SIG-M5 (cell line): ENCODE results near the gene SLC39A9.
A peak's percentile ranks its signal among the peaks of the same experiment; 100 is the strongest.

Experiments
- DNase-seq: peaks from one replicate; lab custom pipeline; 2025; lab: John Stamatoyannopoulos, UW

The SLC39A9 gene, protein sequence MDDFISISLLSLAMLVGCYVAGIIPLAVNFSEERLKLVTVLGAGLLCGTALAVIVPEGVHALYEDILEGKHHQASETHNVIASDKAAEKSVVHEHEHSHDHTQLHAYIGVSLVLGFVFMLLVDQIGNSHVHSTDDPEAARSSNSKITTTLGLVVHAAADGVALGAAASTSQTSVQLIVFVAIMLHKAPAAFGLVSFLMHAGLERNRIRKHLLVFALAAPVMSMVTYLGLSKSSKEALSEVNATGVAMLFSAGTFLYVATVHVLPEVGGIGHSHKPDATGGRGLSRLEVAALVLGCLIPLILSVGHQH

DNA sequence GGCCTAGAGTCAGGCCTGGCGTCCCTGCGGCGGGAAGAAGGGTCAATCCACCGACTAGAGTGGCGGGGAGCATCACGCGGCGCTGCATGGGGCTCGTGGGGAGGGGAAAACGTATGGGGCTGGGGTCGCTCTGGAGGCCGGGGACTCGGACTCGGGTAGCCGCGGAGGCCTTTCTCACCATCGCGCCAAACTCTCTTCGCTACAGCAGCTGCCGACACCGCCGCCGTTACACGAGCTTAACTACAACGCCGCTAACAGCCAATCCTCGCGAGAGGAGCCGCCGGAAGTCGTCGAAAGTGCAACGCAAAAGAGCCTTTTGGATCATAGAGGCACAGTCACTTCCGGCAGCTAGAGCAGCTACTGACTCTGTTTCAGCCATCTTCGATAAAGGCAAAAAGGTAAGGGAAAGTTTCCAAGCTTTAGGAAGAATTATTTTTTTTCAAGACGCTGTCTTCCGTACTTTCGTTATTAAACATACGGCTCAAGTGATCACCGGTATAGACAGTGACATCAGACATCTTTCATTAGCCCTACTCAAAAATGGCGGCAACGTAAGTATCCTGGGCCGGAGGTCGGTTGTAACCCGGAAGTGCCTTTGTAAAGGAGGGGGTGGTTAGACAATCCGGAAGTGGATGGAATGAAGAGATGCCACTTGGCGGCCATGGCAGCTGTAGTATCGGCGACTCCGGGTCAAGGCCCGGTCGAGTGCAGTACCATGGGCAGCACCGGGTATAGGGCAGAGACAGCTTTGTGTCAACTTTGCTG lies at the start of gene SLC39A9, which contains the start of gene ERH:
Gene SLC39A9 (plus strand): TSS at position 640 of the 765 bp plus-strand sequence. CDS start 678 bp downstream, outside the sequence.
Gene ERH (minus strand): TSS at position 247 of the 765 bp plus-strand sequence. CDS start 66 bp downstream, at position 181.
- peak; percentile 77 for DNase-seq

DNA sequence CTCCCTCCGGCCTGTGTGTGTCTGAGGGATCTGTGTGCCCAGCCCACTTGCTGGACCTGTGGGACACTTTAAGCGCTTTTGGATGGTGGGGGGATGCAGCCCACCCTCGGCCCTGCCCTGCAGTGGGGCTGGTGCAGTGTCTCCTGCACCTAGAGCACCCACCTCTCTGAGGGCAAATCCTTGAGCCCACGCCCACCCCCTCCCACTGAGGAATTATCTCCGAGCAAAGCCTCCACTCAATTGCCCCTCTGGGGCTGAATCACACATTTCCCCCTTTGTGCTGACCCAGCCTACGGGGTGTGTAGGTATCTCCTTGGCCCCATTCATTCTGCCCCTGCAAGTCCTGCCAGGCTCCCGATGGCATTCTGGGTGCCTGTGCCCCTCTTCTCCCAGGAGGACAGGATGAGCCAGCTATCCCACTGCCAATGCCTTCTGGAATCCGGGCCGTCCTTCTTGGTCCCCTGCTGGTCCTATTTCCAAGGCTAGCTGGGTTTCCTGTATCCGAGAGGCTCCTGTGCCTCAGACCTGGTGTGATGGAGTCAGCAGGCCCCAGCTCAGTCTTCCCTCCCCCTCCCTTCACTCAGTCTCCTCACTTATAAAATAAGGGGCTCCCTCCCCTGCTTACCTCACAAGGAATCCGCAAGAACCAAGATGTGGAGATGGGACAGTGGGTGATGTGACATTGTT lies 49.3 kb upstream of the SLC39A9 start:
- DNase-seq, result no peak

DNA sequence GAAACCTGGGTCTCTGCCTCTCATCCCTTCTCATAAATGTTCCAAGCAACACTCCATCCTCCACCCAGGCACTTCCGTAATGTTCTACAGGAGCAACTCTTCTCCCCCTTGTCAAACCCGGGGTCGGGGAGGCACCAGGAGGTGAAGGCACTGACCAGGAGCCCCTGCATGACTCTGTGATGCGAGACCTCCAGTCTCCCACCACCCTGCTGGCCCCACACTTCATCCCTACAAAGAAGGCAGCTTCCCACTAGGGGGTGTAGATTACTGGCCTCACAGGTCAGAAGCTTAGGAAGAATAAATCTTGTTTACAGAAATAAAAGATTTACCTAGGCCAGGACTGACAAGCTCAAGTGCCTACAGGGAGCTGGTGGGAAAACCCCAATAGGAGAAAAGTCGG lies 47.6 kb upstream of the SLC39A9 start:
- DNase-seq, result no peak

DNA sequence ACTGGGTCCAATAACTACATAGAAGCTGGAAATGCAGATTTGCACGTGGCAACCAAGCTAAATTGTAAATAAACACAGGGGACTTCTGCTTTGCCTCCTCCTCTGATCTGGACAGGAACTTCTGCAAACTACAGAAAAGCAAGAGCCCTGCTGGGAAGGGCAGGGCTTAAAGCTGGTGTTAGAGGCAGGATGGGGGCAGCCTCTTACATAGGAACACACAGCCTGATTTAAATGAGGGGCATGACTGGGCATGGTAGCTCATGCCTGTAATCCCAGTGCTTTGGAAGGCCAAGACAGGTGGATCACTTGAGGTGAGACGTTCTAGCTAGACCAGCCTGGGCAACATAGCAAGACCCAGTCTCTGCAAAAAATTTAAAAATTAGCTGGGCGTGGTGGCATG lies 47.1 kb upstream of the SLC39A9 start:
- DNase-seq, result peak; percentile 22

DNA sequence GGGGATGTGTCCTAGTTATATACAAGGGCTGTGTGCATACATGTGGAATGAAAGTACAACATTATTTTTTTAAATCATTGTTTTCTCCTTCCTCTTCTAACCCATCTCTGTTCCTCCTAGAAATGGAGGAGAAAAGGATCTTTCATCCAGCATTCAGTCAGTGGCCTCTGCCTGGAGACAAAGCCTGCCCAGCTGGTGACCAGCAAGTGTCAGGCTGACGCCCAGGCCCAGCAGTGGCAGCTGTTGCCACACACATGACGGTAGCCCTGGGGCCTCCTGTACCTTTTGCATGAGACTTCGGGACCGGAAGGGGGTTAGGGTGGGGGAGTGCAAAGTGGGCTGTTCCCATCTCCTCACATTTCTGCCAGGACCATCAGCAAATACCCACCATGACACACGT lies 46.6 kb upstream of the SLC39A9 start:
- DNase-seq, result no peak

DNA sequence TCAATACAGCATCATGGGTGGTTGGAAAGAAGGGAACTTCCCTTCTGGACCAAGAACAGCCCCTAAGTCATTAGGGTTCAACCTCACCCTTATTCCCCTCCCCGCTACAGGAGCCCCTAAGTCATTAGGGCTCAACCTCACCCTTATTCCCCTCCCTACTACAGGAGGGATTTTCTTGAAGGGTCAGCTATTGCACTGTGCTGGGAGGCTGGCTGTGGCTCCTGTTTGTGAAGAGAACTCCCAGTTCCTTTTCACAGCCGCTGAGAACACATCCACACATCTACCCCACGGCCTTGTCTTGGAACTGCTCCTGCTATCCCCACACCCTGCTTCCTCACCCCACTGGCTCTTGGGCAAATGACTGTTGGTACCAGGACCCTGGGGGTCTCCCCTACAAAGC lies 45.3 kb upstream of the SLC39A9 start:
- DNase-seq, result no peak

DNA sequence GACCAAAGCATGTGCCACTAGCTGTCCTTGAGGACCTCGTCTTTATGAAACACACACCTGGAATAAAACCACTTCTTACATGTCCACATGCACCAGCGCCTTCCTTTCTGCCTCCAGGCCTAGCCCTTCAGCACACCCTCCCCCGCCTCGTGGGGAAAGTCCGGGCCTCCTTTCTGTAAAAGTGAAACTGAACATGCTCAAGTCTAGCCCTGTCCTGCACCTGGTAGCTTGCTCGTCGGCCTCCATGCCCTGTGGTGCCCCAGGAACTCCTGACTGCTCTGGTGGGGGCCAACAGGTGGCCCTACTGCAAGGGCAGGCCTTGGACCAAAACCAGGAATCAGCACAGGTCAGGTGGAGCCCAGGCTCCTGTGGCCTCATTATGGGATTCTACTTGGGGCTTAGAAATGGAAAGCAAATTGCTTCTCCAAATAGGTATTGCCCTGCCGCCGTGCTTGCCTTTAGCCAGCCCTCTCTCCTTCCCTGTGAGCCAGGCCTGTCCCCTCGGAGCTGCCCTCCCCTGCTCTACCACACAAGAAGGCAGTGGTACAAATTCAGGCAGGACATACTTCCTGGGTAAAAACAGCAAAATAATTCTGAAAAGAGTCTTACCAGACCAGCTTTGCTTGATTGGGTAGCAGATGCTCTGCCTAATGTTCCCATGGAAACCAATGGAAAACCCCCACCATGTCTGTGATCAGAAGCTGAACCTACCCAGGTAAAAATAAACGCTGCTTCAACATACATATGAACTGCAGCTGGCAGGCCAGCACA lies 43.9 kb upstream of the SLC39A9 start:
- no peak for DNase-seq

DNA sequence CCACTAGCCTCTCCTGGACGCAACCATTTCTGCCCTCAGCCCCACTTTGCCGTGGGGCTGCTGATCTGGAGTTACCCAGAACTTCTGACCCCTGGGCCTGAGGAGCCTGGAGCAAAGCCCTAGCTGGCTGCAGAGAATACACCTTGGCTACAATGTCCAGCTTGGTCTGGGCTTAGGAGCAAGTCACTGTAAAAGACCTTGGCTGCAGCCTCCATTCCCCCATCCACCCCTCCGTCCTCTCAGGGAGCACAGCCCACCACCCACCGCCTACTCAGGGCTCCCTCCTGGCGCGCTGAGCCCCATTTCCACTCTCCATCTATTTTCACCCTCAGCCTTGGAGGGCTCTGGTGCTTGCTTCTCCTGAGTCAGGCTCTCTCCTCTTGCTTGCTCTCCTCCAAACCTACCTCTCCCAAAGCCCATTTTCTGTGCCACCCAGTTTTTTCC lies 43.3 kb upstream of the SLC39A9 start:
- no peak for DNase-seq

DNA sequence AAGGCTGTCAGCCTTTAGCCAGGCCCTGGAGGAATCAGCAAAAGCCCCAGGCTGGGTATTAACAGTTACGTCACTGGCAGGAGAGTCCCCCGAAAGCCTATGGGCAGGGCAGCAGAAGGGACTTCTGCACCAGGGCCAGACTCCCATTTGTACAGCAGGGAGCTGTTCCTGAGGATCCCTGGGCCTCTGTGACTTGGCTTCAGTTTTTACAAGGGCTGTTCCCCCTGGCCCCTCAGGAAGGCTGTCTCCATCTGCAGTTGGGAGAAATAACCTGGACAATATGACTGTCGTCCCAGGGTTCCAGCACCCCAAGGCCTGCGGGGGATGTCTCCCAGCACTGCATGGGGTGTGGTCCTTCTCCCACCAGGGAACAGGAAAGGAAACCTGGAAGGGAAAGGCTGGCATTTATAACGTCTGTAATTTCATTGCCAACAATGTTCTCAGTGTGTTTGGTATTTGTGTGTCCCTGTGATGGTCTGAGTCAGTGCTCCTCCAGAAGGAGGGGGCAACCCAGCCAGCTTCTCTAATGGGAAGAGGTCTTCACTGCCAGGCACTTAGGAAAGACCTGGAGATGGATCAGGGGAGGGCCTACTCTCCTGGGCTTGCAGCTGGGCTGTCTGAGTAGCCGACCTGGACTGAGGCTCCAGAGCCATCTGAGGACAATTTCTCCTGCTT lies 42.7 kb upstream of the SLC39A9 start:
- no peak for DNase-seq

DNA sequence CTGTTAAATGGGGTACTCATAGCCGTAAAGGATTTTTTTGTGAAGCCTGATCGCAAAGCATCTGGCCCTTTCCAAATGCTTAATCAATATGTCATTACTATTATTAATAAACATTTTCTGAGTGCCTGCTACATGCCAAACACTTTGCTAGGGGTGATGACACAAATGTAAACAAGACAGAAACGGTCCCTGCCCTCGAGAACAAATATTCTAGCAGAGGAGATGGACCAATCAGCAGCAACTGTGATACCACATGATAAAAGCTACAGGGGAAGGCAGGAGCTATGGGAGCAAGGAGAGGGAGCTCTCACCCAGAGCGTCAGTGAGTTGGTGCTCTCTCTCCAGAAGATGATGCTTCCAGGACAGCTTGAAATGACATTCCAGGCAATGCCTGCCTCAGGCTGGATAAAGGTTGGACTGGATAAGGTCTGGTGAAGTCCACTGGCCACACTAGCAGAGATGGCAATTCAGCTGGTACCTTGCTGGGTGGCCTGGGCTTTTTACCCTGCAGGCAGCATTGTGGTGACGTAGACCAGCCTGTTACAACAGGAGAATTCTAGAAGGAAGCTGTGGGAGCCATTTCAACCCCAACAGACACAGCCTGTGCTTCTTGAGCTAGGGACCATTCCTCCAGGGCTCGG lies 41.5 kb upstream of the SLC39A9 start:
- DNase-seq, result no peak

DNA sequence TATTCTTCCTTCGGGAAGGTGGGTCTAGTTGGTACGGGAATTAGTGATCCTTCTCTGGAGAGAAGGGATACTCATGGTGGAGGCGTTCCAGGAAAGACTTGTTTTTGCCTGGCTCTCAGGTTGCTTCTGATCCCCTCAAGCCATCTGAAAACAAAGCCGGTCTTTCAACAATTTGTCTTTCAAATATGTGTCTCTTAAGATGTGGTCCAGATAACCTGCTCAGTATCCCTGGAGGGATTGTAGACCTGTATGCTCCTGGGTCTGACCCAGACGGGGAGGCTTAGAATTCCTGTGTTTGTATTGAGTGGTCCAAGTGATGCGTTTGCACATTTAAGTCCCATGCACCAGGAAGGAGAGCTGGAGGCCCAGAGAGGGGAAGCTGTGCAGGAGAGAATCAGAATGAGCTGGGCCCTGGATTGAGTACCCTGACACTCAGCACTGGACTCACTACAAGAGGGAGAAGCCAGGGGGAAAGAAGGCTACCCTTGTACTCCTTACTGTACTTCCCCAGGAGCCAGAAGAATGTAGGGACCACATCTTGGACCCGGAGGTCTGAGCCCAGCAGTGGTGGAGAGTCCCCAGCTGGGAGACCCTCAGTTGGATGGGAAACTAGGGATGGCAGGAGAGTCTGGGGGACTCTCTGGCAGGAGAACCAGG lies 40.8 kb upstream of the SLC39A9 start:
- no peak for DNase-seq

DNA sequence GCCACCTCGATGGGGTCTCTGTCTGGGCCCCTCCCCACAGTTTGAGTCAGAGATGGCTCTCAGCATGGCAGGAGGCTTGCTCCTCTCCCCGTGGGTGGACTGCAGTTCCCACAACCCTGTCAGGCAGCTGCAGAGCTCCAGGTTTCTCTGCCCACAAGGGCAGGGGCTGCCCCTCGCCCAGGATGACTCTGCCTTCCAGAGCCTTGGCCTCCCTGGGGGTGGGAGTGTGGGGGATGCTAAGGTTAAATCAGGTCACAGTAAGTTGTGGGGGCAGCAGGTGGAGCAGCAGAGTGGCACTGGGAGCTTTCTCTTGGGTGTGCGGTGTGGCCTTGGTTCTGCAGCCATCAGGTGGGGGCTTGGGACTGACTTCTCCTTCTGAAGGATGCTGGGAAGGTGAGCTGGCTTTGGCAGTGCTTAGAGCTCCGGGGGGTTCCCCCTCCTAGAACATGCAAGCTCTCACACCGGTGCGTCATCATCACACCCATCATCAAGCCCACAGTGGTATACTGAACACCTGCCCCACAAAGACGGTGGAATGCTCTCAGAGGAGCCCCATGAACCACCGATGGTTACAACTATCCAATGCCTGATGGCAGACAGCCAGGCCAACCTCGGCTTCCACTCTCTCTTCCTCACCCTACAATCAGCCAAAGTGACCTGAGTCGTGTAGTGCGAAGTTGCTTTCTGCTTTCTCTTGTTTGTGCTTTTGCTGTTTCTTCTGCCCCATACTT lies 40.1 kb upstream of the SLC39A9 start:
- DNase-seq, result no peak

DNA sequence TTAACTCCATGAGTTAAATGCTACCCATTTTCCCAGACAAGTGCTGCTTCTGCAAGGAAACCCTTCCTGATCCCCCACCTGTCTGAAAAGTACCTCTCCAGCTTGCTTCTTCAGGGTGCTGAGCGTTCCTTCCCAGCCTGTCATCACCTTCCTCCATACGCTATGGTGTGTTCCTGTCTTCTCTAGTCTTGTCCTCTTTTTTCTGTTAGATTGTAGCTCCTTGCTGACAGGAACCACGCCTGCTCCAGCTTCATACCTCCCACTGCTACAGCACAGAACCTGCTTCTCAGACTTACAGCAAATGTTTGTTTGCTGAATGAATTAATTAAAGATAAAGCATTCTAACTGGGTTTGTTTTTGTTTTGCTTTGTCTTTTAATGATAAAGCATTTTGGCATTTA lies 39.5 kb upstream of the SLC39A9 start:
- DNase-seq, result no peak

DNA sequence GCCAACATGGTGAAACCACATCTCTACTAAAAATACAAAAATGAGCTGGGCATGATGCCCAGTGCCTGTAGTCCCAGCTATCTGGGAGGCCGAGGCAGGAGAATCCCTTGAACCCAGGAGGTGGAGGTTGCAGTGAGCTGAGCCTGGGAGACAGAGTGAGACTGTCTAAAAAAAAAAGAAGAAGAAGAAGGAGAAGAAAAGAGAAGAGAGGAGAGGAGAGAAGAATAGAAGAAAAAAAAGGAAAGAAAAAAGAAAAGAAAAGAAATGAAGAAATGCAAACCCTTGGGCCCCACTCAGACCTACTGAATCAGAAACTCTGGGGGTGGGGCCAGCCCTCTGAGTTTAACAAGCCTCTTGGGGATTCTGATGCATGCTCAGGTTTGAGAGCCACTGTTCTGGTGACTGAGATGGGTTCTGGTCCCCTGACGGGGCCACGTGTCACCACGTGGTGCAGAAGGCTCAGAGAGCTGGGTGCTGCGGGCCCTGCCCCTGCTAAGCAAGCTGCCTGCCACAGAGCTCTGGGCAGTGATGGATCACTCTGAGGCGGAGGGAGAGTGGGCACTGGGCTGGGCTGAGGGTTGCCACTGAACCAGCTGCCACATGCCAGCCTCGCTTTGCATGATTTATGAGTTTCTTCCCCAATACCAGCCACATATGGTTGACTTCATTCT lies 37.9 kb upstream of the SLC39A9 start:
- DNase-seq, result no peak

DNA sequence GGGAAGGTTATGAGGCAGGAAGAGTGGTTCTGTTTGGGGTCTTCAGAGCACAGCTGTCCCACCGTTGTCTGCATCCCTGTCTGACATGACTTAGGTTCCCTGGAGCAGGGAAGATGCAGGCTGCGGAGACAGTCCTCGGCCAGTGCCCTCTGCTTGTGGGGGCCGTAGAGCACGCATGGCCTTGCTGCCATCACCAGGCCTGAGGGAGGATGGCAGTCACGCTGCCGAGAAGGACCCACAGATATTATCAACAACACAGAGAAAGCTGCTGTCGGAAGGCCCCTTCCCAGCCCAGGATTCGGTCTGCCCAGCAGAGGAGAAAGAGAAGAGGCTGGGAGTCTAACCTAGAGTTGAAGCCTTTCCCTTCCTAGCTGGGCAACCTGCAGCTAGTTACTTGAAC lies 35.4 kb upstream of the SLC39A9 start:
- no peak for DNase-seq

DNA sequence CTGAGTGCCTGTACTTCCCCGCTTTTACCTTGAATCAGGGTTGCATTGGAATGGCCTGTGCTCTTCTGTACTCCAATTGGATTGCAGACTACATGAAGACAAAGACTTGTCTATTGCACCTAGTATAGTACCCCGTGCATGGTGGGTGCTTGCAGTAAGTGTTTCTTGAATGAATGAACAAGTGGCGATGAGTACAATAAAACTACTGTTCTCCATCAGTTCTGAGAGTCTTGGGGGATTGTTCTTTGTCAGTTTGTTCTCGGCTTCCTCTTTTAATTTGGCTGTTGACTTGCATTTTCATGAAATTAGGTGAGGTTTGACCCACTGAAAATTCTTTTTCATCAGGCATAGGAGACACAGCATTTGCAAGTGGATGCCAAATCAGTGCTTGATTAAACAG lies 34.5 kb upstream of the SLC39A9 start:
- DNase-seq, result no peak

DNA sequence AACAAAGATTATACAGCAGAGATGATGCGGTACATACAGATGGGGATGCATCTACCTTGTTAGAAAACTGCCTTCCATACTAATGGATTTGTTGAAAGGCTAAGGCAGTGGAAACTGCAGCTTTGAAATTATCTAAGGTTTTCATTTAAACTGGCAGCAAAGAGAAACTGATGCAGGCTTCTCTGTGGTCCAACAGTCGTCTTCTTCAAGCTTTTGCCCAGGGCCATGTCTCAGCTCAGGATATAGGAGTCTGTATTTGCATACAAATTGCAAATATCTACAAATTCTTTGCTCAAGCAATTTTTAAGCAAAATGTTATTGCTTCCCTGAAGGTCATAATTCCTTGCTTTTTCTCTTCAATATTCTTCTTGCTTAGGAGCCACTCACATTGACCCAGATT lies 34.1 kb upstream of the SLC39A9 start:
- no peak for DNase-seq

DNA sequence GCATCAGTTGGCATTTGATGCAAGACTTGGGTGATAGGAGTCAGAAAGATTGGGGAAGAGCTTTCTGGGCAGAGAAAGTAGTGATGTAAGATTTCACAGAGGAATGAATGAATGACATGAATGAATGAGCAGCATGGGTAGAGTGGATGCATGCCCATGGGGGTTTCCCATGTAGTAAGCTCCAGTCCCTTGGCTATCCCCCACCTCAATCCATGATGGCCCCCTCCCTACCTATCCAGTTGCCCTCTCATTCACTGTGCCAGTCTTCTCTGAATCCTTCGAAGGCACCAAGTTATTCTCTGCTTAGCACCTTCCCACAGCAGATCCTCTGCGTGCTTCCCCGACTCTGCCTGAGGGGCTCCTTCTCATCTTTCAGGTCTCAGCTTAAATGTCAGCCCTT lies 32.4 kb upstream of the SLC39A9 start:
- DNase-seq, result no peak

DNA sequence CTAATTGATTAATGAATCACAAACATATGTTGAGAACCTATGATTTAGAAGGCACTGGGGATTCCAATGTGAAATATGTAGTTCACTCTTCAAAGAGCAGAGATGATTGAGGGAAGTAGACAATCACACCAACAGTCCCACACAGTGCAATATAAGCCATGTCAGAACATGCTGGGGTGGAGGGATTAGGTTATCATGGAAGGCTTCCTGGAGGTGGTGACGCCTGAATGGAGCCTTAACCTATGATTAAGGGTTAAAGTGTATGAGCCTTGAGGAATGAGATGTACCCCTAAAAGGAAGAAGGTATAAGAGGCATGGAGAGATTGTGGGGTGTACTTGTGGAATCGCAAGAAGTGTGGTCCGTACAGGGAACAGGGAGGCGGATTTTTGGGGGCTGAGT lies 31.7 kb upstream of the SLC39A9 start:
- no peak for DNase-seq
